Peyer's patch (tissue), 4 donors: ENCODE results near the gene MEF2A.

Experiments
- CTCF ChIP-seq, 6 experiments: fragments of 450-650 bp in 4 of 6; fragments of 200-600 bp in 2 of 6; sonication (generic) in 1 of 6; IDR thresholded peaks; one replicate each; pipeline ENCODE4 v1.5.1; 2017 to 2019; ENCODE audit warnings: antibody characterized with exemption in 6 of 6, mild to moderate bottlenecking in 3 of 6, moderate library complexity in 1 of 6
- POLR2A ChIP-seq, 2 donors: fragments of 450-650 bp; IDR thresholded peaks; one replicate each; pipeline ENCODE4 v1.5.1; 2017; ENCODE audit warnings: antibody characterized with exemption in 2 of 2, mild to moderate bottlenecking in 2 of 2, moderate library complexity in 2 of 2

GRCh38 chr15:99682455-99682854, 116.7 kb downstream of the MEF2A start:
- TF ChIP-seq CTCF (IDR thresholded peaks at IDR 0.05), result no peak
- TF ChIP-seq POLR2A (IDR thresholded peaks at IDR 0.05), result no peak
